Mucosa of descending colon (tissue), 3 donors: Measurements from ENCODE around the gene SHC3. TPM values are rescaled to one million over a fixed set of nuclear protein-coding genes. Genes with fewer than 3 reads are reported as not detected.

Source experiments
- ATAC-seq: fragments of 200-7000 bp; cut with Tn5 transposase; one replicate; pipeline ENCODE4 v1.9.1; 2020; ENCODE audit warnings: mild to moderate bottlenecking, moderate library complexity
- DNase-seq, 3 donors: peaks; one replicate each; pipeline ENCODE4 v3.0.0-alpha.2; 2020
- H3K36me3 ChIP-seq: fragments of 200-600 bp; one replicate; pipeline ENCODE4 v1.8.0; 2021; ENCODE audit warnings: low read depth, mild to moderate bottlenecking
- H3K4me1 ChIP-seq: fragments of 200-600 bp; one replicate; pipeline ENCODE4 v1.8.0; 2021; ENCODE audit warnings: low read depth, mild to moderate bottlenecking
- H3K4me3 ChIP-seq: fragments of 200-600 bp; one replicate; pipeline ENCODE4 v1.8.0; 2021; ENCODE audit warnings: mild to moderate bottlenecking
- H3K9me3 ChIP-seq: fragments of 200-600 bp; one replicate; pipeline ENCODE4 v1.8.0; 2021; ENCODE audit warnings: mild to moderate bottlenecking
- intact Hi-C, 2 donors: fragments of 100-400 bp; cut with DNase I in 1 of 2; cut with micrococcal nuclease in 1 of 2; formaldehyde crosslinking; loops; one replicate each; pipeline versions ENCODE4 v1.11.0 to v1.11.1; 2022; cut with DNase I, micrococcal nuclease
- total RNA-seq, 3 donors: library from RNA; stranded (reverse); fragmentation: NEBNext Ultra II Directional in 2 of 3; extraction: Animal tissue kit (Norgen Biotek cat#: 25700) in 2 of 3; gene quantifications; one replicate each; pipeline versions ENCODE4 v1.2.1 to v1.2.4, GENCODE V29; 2021 to 2023
- TF ChIP-seq, protein P1 (sequence below): fragments of 200-600 bp; IDR thresholded peaks from one replicate; pipeline ENCODE4 v1.8.0; 2022; ENCODE audit warnings: antibody characterized with exemption, mild to moderate bottlenecking
- donor health status: DM: no; HTN: no; CAD: no; lungs with moderate emphysema.
- donor health status: DM: no; HTN: no; CAD: no.
- donor health status: DM: no; HTN: yes; CAD: no.

Gene SHC3
- total RNA-seq, 3 donors from 2014 or later, result 0.35 to 4.8 (median 1.5) TPM

DNA sequence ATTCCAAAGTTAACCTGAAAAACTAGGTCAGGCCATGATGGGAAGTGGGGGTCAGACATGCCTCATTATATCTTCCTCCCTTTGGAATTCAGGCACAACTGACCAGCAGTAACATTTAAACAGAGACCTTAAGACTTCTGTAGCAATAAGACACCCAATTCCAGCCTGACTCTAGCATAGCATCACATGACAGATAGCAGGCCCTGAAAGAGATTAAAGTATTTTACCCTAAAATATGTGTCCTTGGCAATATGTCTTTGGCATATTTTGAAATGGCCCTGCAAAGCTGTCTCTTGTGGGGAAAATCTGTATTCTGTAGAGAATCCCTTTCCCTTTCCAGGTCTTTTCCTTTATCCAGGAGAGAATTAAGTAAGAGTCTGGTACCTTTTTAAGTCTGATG lies 153.1 kb downstream of the SHC3 start:
- Histone ChIP-seq H3K4me3 (no peak overlapping the region), H3K4me1 (no peaks in the 10 kb centered on the region), H3K36me3 (no peaks in the 10 kb centered on the region), H3K9me3 (peaks cover 14% of the 10 kb centered on the region)
- ATAC-seq (no peak), DNase-seq (no peak)
- intact Hi-C loops, result no loop called here
- TF ChIP-seq, protein P1, sequence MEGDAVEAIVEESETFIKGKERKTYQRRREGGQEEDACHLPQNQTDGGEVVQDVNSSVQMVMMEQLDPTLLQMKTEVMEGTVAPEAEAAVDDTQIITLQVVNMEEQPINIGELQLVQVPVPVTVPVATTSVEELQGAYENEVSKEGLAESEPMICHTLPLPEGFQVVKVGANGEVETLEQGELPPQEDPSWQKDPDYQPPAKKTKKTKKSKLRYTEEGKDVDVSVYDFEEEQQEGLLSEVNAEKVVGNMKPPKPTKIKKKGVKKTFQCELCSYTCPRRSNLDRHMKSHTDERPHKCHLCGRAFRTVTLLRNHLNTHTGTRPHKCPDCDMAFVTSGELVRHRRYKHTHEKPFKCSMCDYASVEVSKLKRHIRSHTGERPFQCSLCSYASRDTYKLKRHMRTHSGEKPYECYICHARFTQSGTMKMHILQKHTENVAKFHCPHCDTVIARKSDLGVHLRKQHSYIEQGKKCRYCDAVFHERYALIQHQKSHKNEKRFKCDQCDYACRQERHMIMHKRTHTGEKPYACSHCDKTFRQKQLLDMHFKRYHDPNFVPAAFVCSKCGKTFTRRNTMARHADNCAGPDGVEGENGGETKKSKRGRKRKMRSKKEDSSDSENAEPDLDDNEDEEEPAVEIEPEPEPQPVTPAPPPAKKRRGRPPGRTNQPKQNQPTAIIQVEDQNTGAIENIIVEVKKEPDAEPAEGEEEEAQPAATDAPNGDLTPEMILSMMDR, result no peak

DNA sequence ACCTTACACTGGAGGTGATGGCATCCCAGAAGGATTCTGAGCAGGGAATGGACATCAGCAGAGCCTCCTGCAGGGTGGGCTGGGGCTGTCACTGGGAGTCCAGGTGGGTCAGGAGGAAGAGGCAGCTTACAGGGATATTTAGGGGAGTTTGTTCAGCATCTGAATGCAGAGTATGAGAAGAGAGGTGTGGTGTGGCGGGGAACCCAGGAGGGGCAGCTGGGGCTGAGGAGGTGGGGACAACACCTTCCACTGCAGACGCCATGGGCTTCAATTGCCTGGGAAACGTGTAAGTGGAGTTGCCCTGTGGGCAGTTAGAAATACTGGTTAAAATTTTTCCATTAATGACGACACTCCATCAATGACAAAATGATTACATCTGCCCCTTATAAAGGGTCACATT lies 153.9 kb downstream of the SHC3 start:
- no peaks in the 10 kb centered on the region for H3K36me3 ChIP-seq
- no peak for ATAC-seq

DNA sequence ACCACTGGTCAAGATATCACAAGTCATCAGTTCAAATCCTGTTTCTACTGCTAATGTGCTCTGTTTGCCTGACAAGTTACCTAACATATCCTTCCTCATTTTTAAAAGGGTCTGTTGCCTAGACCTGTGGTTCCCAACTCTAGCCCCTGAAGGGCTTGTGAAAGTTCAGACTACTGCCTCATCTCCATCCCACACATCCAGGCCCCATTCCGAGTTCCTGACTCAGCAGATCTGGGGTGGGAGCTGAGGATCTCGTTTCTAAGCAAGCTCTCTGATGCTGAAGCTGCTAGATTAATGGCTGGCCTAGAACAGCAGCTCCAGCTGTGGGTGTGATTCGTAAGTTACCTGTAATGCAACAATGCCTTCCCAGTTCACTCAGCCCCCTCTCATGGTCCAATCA lies 154.9 kb downstream of the SHC3 start:
- intact Hi-C loops, result no loop called here
- no peak for ATAC-seq
- no peak for DNase-seq
- Histone ChIP-seq H3K4me1 (no peaks in the 10 kb centered on the region), H3K9me3 (no peaks in the 10 kb centered on the region), H3K4me3 (no peak overlapping the region), H3K36me3 (no peaks in the 10 kb centered on the region)
- TF ChIP-seq, protein P1, result no peak

More for the DNA sequence above, 153.9 kb downstream of the SHC3 start:
- Histone ChIP-seq H3K9me3 (peaks cover 6% of the 10 kb centered on the region), H3K4me3 (no peak overlapping the region), H3K4me1 (no peaks in the 10 kb centered on the region)
- intact Hi-C loops, result no loop called here
- TF ChIP-seq, protein P1, result no peak
- DNase-seq, result no peak

DNA sequence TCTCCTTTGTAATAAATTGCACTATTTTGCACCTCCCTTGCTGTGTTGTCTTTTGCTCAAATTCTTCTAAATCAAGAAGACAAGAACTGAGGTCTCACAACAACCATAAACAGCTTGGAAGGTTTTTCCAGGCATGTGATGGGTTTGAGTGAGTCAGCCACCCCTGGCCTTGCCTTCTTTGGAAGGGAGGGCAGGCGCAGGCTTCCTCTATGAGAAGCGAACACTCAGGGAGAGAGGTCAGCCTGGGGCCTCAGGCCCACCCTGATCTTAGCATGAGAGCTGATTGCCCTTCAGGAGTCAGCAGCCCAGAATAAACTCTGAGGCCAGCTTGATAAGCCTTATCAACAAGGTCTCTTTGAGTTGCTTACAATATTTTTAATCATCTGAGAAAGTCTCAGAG lies 155.7 kb downstream of the SHC3 start:
- H3K36me3 ChIP-seq, result no peaks in the 10 kb centered on the region
- ATAC-seq (peak; percentile 42), DNase-seq (no peak)
- no peaks in the 10 kb centered on the region for H3K4me1 ChIP-seq
- no peak overlapping the region for H3K4me3 ChIP-seq
- intact Hi-C loops, result no loop called here
- TF ChIP-seq, protein P1, result no peak
- no peaks in the 10 kb centered on the region for H3K9me3 ChIP-seq

DNA sequence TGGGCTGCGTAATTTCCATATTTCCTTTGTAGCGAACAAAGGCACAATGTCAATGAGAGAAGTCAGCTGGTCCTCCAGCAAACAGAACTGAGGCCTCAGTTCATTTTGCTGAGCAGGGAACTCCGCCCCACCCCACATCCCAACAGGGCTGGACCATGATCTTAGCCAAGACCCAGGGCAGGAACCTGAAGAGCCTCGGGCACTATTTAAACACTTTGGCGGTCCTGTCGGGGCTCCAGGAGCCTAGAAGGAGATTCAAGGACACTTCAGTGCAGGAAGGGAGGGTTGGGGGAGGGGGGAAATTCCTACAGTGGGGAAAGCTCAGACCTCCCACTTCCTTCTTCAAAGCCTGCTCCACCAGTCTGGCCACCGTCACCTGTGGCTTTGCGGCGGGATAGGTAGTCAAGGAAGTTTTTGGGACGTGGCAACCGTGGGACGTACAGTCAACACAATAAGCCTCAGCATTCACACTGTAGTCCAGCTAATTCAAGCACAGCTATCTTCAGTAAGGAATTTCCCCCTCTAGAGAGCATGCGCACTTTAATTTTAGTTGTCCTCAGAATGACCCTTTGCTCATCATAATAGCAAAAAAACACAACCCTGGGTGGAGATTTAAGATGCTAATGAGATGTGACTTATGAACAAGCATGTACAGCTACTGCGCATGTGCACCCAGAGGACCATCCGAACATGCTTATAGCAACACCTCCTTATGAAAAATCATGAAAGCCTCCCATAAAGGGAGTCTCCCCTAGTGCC lies 156.4 kb downstream of the SHC3 start:
- H3K36me3 ChIP-seq, result no peaks in the 10 kb centered on the region
- DNase-seq (no peak), ATAC-seq (peak; percentile 26)
- no peak overlapping the region for H3K4me3 ChIP-seq
- intact Hi-C loops, result no loop called here
- H3K4me1 ChIP-seq, result no peaks in the 10 kb centered on the region
- H3K9me3 ChIP-seq, result no peaks in the 10 kb centered on the region
- TF ChIP-seq, protein P1, result no peak
